Neural crest cell (in vitro differentiated cells): Measurements from ENCODE around the gene SART3. TPM values are rescaled to one million over a fixed set of nuclear protein-coding genes. Genes with fewer than 3 reads are reported as not detected.

Experiments
- DNase-seq: peaks from one replicate; pipeline ENCODE4 v3.0.0; 2021; ENCODE audit warnings: low read depth, mixed read lengths, low spot score
- H3K27ac Mint-ChIP-seq: one replicate; pipeline ENCODE4 v1.8.0; 2021; ENCODE audit warnings: mild to moderate bottlenecking, mixed read lengths; ENCODE audit not compliant: unreplicated experiment
- H3K27me3 Mint-ChIP-seq: 2 replicates; pipeline ENCODE4 v1.8.0; 2021; ENCODE audit warnings: low read depth, mild to moderate bottlenecking, mixed read lengths
- H3K36me3 Mint-ChIP-seq: 2 replicates; pipeline ENCODE4 v1.8.0; 2021; ENCODE audit warnings: low read depth, mild to moderate bottlenecking, mixed read lengths
- H3K4me1 Mint-ChIP-seq: 2 replicates; pipeline ENCODE4 v1.8.0; 2021; ENCODE audit warnings: mixed read lengths
- H3K4me3 Mint-ChIP-seq: one replicate; pipeline ENCODE4 v1.8.0; 2021; ENCODE audit warnings: mild to moderate bottlenecking, mixed read lengths
- H3K9me3 Mint-ChIP-seq: 2 replicates; pipeline ENCODE4 v1.8.0; 2021; ENCODE audit warnings: mixed read lengths
- total RNA-seq: library from RNA; stranded (reverse); gene quantifications from 2 replicates; pipeline ENCODE4 v1.2.1, GENCODE V29; 2021
- TF ChIP-seq, protein P1 (sequence below): fragments of 200-600 bp; sonication (generic); conservative IDR thresholded peaks from 2 replicates; pipeline ENCODE4 v1.5.0; 2021; ENCODE audit warnings: antibody characterized with exemption, mild to moderate bottlenecking

Gene SART3
- total RNA-seq, 1 donor from 2014 or later = 89.5 TPM

DNA sequence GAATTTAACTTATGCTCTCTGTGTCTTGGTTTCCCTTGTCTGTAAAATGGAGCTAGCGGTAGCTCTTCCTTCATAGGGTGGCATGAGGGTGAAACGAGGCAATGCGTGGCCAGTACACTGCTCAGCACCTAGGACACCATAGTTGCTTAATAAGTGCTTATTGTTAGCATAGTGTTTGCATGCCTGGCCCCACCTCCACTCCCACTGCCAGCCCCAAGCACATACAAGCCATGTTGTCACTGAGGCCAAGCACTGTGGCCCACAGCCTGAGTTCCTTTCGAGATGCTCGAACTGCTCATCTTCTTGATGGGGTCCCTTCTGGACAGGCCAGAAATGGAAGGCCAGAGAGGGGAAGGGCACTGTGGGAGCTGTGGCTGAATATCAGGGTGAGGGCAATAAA is 45.1 kb downstream of the SART3 start:
- no peak for DNase-seq
- Mint-ChIP-seq H3K27ac (peak overlapping the region; percentile 71), H3K4me3 (peak overlapping the region; percentile 96), H3K9me3 (no peaks in the 10 kb centered on the region), H3K4me1 (peaks cover 26% of the 10 kb centered on the region), H3K36me3 (peaks cover 8% of the 10 kb centered on the region), H3K27me3 (peaks cover 19% of the 10 kb centered on the region)
- TF ChIP-seq, protein P1, sequence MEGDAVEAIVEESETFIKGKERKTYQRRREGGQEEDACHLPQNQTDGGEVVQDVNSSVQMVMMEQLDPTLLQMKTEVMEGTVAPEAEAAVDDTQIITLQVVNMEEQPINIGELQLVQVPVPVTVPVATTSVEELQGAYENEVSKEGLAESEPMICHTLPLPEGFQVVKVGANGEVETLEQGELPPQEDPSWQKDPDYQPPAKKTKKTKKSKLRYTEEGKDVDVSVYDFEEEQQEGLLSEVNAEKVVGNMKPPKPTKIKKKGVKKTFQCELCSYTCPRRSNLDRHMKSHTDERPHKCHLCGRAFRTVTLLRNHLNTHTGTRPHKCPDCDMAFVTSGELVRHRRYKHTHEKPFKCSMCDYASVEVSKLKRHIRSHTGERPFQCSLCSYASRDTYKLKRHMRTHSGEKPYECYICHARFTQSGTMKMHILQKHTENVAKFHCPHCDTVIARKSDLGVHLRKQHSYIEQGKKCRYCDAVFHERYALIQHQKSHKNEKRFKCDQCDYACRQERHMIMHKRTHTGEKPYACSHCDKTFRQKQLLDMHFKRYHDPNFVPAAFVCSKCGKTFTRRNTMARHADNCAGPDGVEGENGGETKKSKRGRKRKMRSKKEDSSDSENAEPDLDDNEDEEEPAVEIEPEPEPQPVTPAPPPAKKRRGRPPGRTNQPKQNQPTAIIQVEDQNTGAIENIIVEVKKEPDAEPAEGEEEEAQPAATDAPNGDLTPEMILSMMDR = no peak

DNA sequence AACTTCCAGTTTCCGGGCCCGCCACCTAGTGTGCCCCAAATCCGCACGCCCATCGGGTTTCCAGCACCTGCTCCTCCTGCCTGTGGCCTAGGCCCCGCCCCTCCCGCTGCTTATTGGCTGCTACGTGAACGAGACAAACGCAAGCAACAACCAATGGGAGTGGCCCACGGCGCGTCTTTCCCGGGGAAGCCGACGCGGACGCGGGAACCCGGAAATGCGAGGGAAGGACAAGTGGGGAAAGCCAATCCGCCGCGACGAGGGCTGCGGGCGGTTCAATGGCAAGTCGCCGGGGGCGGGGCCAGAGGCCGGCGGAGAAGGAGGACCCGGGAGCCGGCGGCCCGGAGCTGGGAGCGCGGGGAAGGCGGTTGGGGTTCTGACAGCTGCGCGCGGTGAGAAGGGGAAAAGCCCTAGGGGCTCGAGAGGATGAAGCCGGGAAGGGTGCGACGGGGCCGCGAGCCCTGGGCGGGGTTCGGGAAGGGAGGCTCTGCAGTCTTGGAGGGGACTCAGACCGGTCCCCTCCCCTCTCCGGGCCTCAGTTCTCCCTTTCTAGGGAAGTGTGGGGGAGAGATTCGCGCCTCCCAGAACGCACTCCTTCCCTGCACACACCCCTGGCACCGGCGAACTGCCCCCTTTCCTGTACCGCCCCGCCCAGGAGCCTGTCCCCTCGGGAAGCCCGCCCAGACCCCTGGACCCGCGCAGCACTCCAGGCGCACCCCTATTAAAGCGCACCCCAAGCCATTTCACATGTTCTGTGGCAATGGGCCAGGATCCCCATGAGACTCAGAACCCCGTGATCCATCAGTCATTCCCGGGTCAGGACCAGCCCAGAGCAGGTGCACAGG is 45.8 kb downstream of the SART3 start, which contains the start of gene FICD:
FICD (plus strand) TSS at position 305 of the 842 bp plus-strand sequence. CDS start 1,696 bp downstream, outside the sequence.
- peaks cover 8% of the 10 kb centered on the region for H3K36me3 Mint-ChIP-seq
- peak within 1 kb of the TSS; percentile 71 for H3K27ac Mint-ChIP-seq
- H3K9me3 Mint-ChIP-seq = no peaks in the 10 kb centered on the region
- peaks cover 26% of the 10 kb centered on the region for H3K4me1 Mint-ChIP-seq
- TF ChIP-seq, protein P1 = no peak
- H3K4me3 Mint-ChIP-seq = peak within 1 kb of the TSS; percentile 96
- peak; percentile 99 for DNase-seq
- peaks cover 19% of the 10 kb centered on the region for H3K27me3 Mint-ChIP-seq

DNA sequence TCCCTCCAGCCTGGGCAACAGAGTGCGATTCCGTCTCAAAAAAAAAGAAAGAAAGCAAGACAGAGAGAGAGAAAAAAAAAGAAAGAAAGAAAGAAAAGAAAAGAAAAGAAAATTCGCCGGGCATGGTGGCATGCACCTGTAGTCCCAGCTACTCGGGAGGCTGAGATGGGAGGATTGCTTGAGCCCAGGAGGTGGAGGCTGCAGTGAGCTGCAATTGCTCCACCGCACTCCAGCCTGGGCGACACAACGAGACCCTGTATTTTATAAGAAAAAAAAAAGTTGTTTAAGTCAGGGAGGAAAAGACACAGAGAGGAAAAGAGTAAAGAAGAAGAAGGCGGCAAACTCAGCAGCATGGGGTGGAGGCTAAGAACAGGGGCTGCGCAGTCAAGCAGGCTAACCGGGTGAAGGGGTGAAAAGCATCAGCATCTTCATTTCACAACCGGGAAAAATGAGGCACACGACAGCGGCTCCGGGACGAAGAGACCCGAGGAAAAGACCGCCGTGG is 46.5 kb downstream of the SART3 start:
- no peaks in the 10 kb centered on the region for H3K9me3 Mint-ChIP-seq
- H3K27me3 Mint-ChIP-seq = peaks cover 19% of the 10 kb centered on the region
- H3K36me3 Mint-ChIP-seq = peaks cover 5% of the 10 kb centered on the region
- H3K4me1 Mint-ChIP-seq = peaks cover 26% of the 10 kb centered on the region
- no peak overlapping the region for H3K27ac Mint-ChIP-seq
- DNase-seq = no peak
- TF ChIP-seq, protein P1 = no peak
- H3K4me3 Mint-ChIP-seq = peak overlapping the region; percentile 96

DNA sequence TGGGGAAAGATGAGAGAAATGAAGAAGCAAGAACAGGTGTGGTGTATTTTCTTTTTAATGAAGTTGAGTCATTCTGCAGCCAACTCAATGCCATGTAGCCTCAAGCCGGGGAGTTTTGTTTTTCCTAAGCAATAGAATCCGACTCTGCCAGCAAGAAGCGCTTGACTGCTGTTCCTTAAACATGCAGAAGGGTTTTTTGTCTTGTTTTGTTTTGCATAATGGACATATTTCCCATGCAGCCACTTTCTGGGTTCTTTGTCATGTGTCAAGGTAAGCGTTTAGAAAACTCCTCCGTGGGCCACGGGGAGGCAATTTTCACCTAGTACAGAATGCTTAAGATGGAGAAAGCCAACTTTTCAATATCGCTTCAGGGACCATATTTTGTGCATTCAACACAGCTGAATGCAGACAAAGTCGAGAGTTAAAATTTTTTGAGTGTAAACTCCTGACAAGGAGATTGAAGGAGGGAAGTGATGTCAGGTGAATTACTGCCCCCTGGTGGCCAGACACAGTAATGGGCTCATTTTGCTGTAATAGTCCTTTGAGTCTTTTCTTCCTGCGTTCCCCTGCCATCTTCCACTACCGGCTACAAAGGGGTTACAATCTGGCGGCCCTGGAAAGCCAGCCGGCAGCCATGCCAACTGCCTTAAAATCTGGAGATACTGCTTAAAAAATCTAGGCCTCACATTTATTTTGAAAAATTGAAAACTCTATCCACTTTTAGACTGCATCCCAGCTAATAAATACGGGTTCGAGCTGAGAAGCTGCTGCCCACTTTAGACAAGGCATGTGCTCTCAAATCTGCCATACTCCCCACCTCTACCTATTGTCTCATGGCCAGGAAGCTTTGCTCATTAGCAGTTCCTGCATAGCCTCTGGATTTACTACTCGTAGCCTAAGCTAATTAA is 49.1 kb downstream of the SART3 start:
- peak overlapping the region; percentile 85 for H3K4me3 Mint-ChIP-seq

DNA sequence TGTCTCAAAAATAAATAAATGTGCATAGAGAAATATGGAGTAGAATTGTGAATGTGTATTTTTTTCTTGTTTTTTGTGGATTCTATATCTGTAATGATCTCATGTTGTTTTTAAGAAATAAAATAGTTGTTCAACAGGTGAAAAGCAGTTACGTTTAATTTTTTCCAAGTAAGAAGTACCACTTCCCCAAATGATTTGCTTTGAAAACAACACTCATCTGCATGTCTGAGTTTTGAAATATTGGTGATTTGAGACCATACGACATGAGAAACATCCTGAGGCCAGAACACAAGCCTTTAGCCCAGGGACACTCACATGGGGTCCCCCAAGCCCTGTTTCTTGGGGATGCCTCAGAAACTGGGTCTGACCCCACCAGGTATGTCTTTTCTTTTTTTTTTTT is 50.1 kb downstream of the SART3 start:
- Mint-ChIP-seq H3K27me3 (peaks cover 34% of the 10 kb centered on the region), H3K4me1 (peaks cover 15% of the 10 kb centered on the region), H3K4me3 (no peak overlapping the region), H3K9me3 (no peaks in the 10 kb centered on the region), H3K36me3 (no peaks in the 10 kb centered on the region), H3K27ac (no peak overlapping the region)
- TF ChIP-seq, protein P1 = no peak
- DNase-seq = no peak

More for the DNA sequence above, 49.1 kb downstream of the SART3 start:
- no peak overlapping the region for H3K27ac Mint-ChIP-seq
- peak; percentile 73 for DNase-seq
- H3K27me3 Mint-ChIP-seq = peaks cover 35% of the 10 kb centered on the region
- peaks cover 25% of the 10 kb centered on the region for H3K4me1 Mint-ChIP-seq
- H3K9me3 Mint-ChIP-seq = no peaks in the 10 kb centered on the region
- TF ChIP-seq, protein P1 = peak; percentile 98
- no peaks in the 10 kb centered on the region for H3K36me3 Mint-ChIP-seq
